ENCODE measurements around the gene MPV17L2. TPM values are rescaled to one million over a fixed set of nuclear protein-coding genes. Genes with fewer than 3 reads are reported as not detected.

MPV17L2 gene
- 9.9 and 12.9 TPM in 2 replicates for total RNA-seq (2012; rRNA removed)

- peak within 1 kb of the TSS; percentile 84 for H3K4me3 ChIP-seq (ENCODE audit: low read length)
- peak within 1 kb of the TSS; percentile 95 for H3K4me2 ChIP-seq (ENCODE audit: low read length)
- H3K9me3 ChIP-seq (replicated peaks; ENCODE audit: low read length) = no peaks in the 10 kb centered on the region
- peaks cover 15% of the 10 kb centered on the region for H3K4me1 ChIP-seq (ENCODE audit: control insufficient read depth, insufficient read depth, low read length)
- peaks cover 4% of the 10 kb centered on the region for H3K36me3 ChIP-seq (ENCODE audit: insufficient read depth, low read length)
- H3K9ac ChIP-seq (ENCODE audit: low read depth, low read length) = peak within 1 kb of the TSS; percentile 87
- H3K27me3 ChIP-seq (ENCODE audit: control insufficient read depth, insufficient read depth, low read length) = no peaks in the 10 kb centered on the region
Observed at GRCh38 chr19:18192673-18193387, at the start of gene MPV17L2. MPV17L2 (plus strand) TSS chr19:18193218; CDS start chr19:18193282, 64 bp downstream.

GRCh38 chr19:18143902-18144301 is 49.1 kb upstream of the MPV17L2 start:
- no peaks in the 10 kb centered on the region for H3K27me3 ChIP-seq (ENCODE audit: control insufficient read depth, insufficient read depth, low read length)
- no peak overlapping the region for H3K9ac ChIP-seq (ENCODE audit: low read depth, low read length)
- no peak overlapping the region for H3K4me3 ChIP-seq (ENCODE audit: low read length)
- no peaks in the 10 kb centered on the region for H3K9me3 ChIP-seq (replicated peaks; ENCODE audit: low read length)
- peaks cover 37% of the 10 kb centered on the region for H3K36me3 ChIP-seq (ENCODE audit: insufficient read depth, low read length)
- no peaks in the 10 kb centered on the region for H3K4me1 ChIP-seq (ENCODE audit: control insufficient read depth, insufficient read depth, low read length)
- H3K4me2 ChIP-seq (ENCODE audit: low read length) = no peak overlapping the region

- Histone ChIP-seq H3K4me2 (ENCODE audit: low read length) (no peak overlapping the region), H3K4me1 (ENCODE audit: control insufficient read depth, insufficient read depth, low read length) (no peaks in the 10 kb centered on the region), H3K9me3 (replicated peaks; ENCODE audit: low read length) (no peaks in the 10 kb centered on the region), H3K4me3 (ENCODE audit: low read length) (no peak overlapping the region), H3K36me3 (ENCODE audit: insufficient read depth, low read length) (peaks cover 37% of the 10 kb centered on the region), H3K27me3 (ENCODE audit: control insufficient read depth, insufficient read depth, low read length) (no peaks in the 10 kb centered on the region), H3K9ac (ENCODE audit: low read depth, low read length) (no peak overlapping the region)
Observed at GRCh38 chr19:18144361-18144760, 48.7 kb upstream of the MPV17L2 start.

GRCh38 chr19:18144906-18145305 is 48.1 kb upstream of the MPV17L2 start:
- H3K4me2 ChIP-seq (ENCODE audit: low read length) = no peak overlapping the region
- H3K9me3 ChIP-seq (replicated peaks; ENCODE audit: low read length) = no peaks in the 10 kb centered on the region
- no peak overlapping the region for H3K9ac ChIP-seq (ENCODE audit: low read depth, low read length)
- H3K4me1 ChIP-seq (ENCODE audit: control insufficient read depth, insufficient read depth, low read length) = no peaks in the 10 kb centered on the region
- peaks cover 37% of the 10 kb centered on the region for H3K36me3 ChIP-seq (ENCODE audit: insufficient read depth, low read length)
- no peaks in the 10 kb centered on the region for H3K27me3 ChIP-seq (ENCODE audit: control insufficient read depth, insufficient read depth, low read length)
- H3K4me3 ChIP-seq (ENCODE audit: low read length) = no peak overlapping the region

GRCh38 chr19:18145391-18145999 is 47.5 kb upstream of the MPV17L2 start:
- Histone ChIP-seq H3K9me3 (replicated peaks; ENCODE audit: low read length) (no peaks in the 10 kb centered on the region), H3K9ac (ENCODE audit: low read depth, low read length) (no peak overlapping the region), H3K4me1 (ENCODE audit: control insufficient read depth, insufficient read depth, low read length) (no peaks in the 10 kb centered on the region), H3K4me3 (ENCODE audit: low read length) (no peak overlapping the region), H3K36me3 (ENCODE audit: insufficient read depth, low read length) (peaks cover 34% of the 10 kb centered on the region), H3K4me2 (ENCODE audit: low read length) (no peak overlapping the region), H3K27me3 (ENCODE audit: control insufficient read depth, insufficient read depth, low read length) (no peaks in the 10 kb centered on the region)

GRCh38 chr19:18147396-18147795 is 45.6 kb upstream of the MPV17L2 start:
- H3K27me3 ChIP-seq (ENCODE audit: control insufficient read depth, insufficient read depth, low read length) = no peaks in the 10 kb centered on the region
- no peaks in the 10 kb centered on the region for H3K9me3 ChIP-seq (replicated peaks; ENCODE audit: low read length)
- H3K4me3 ChIP-seq (ENCODE audit: low read length) = no peak overlapping the region
- H3K9ac ChIP-seq (ENCODE audit: low read depth, low read length) = no peak overlapping the region
- H3K36me3 ChIP-seq (ENCODE audit: insufficient read depth, low read length) = peaks cover 28% of the 10 kb centered on the region
- peaks cover 9% of the 10 kb centered on the region for H3K4me1 ChIP-seq (ENCODE audit: control insufficient read depth, insufficient read depth, low read length)
- no peak overlapping the region for H3K4me2 ChIP-seq (ENCODE audit: low read length)

- Histone ChIP-seq H3K9ac (ENCODE audit: low read depth, low read length) (no peak overlapping the region), H3K9me3 (replicated peaks; ENCODE audit: low read length) (no peaks in the 10 kb centered on the region), H3K4me3 (ENCODE audit: low read length) (no peak overlapping the region), H3K36me3 (ENCODE audit: insufficient read depth, low read length) (peaks cover 16% of the 10 kb centered on the region), H3K27me3 (ENCODE audit: control insufficient read depth, insufficient read depth, low read length) (no peaks in the 10 kb centered on the region), H3K4me2 (ENCODE audit: low read length) (peak overlapping the region; percentile 28), H3K4me1 (ENCODE audit: control insufficient read depth, insufficient read depth, low read length) (peaks cover 18% of the 10 kb centered on the region)
Observed at GRCh38 chr19:18149596-18149975, 43.4 kb upstream of the MPV17L2 start.

- Histone ChIP-seq H3K4me3 (ENCODE audit: low read length) (no peak overlapping the region), H3K9ac (ENCODE audit: low read depth, low read length) (peak overlapping the region; percentile 88), H3K36me3 (ENCODE audit: insufficient read depth, low read length) (peaks cover 12% of the 10 kb centered on the region), H3K4me1 (ENCODE audit: control insufficient read depth, insufficient read depth, low read length) (peaks cover 19% of the 10 kb centered on the region), H3K4me2 (ENCODE audit: low read length) (peak overlapping the region; percentile 85), H3K9me3 (replicated peaks; ENCODE audit: low read length) (no peaks in the 10 kb centered on the region), H3K27me3 (ENCODE audit: control insufficient read depth, insufficient read depth, low read length) (no peaks in the 10 kb centered on the region)
Observed at GRCh38 chr19:18150776-18151624, 42.0 kb upstream of the MPV17L2 start.

- H3K4me2 ChIP-seq (ENCODE audit: low read length) = peak overlapping the region; percentile 85
- H3K9me3 ChIP-seq (replicated peaks; ENCODE audit: low read length) = no peaks in the 10 kb centered on the region
- H3K9ac ChIP-seq (ENCODE audit: low read depth, low read length) = peak overlapping the region; percentile 88
- no peaks in the 10 kb centered on the region for H3K27me3 ChIP-seq (ENCODE audit: control insufficient read depth, insufficient read depth, low read length)
- H3K4me1 ChIP-seq (ENCODE audit: control insufficient read depth, insufficient read depth, low read length) = peaks cover 33% of the 10 kb centered on the region
- peaks cover 18% of the 10 kb centered on the region for H3K36me3 ChIP-seq (ENCODE audit: insufficient read depth, low read length)
- peak overlapping the region; percentile 67 for H3K4me3 ChIP-seq (ENCODE audit: low read length)
Observed at GRCh38 chr19:18152442-18152816, 40.6 kb upstream of the MPV17L2 start.

GRCh38 chr19:18152817-18153555 is 40.0 kb upstream of the MPV17L2 start, which contains the start of gene PIK3R2:
PIK3R2 (plus strand) TSS chr19:18153163; CDS start chr19:18155880, 2,717 bp downstream.
- Histone ChIP-seq H3K4me1 (ENCODE audit: control insufficient read depth, insufficient read depth, low read length) (peaks cover 38% of the 10 kb centered on the region), H3K9ac (ENCODE audit: low read depth, low read length) (peak within 1 kb of the TSS; percentile 88), H3K9me3 (replicated peaks; ENCODE audit: low read length) (no peaks in the 10 kb centered on the region), H3K27me3 (ENCODE audit: control insufficient read depth, insufficient read depth, low read length) (no peaks in the 10 kb centered on the region), H3K4me2 (ENCODE audit: low read length) (peak within 1 kb of the TSS; percentile 95), H3K36me3 (ENCODE audit: insufficient read depth, low read length) (peaks cover 20% of the 10 kb centered on the region), H3K4me3 (ENCODE audit: low read length) (peak within 1 kb of the TSS; percentile 89)

All from skeletal muscle satellite cell (primary cell).